ENCODE measurements around the gene COL4A3.
"Not testable (repeated sequence)": the region's sequence is repeated elsewhere in the genome, so short reads cannot be mapped to it uniquely, and the experiment has no call there.

COL4A3 gene

GRCh38 chr2:227219312-227220105, 55.1 kb downstream of the COL4A3 start:
- DNase-seq: no peak

DNA sequence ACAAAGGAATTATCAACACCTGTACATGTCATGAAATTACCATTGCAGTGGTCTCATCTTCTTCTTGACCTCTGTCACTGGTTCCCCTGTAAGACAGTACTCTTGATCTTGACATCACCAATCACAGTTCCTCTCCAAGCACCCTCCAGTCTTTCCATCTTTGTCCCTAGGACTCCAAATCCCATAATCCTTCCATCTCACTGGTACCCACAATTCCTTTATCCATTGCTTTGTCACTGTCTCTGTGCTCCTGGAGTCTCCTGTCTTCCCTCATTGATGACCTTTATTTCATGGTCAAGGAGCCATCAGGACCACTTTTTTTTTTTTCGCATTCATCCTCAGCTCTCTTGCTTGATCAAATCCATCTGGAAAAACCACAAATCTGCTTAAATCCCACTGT, 56.7 kb downstream of the COL4A3 start:
- DNase-seq: no peak

GRCh38 chr2:227222292-227222691, 57.9 kb downstream of the COL4A3 start:
- no peak for DNase-seq

- not testable (repeated sequence) for DNase-seq
Observed at GRCh38 chr2:227225641-227226040, 61.2 kb downstream of the COL4A3 start.

DNA sequence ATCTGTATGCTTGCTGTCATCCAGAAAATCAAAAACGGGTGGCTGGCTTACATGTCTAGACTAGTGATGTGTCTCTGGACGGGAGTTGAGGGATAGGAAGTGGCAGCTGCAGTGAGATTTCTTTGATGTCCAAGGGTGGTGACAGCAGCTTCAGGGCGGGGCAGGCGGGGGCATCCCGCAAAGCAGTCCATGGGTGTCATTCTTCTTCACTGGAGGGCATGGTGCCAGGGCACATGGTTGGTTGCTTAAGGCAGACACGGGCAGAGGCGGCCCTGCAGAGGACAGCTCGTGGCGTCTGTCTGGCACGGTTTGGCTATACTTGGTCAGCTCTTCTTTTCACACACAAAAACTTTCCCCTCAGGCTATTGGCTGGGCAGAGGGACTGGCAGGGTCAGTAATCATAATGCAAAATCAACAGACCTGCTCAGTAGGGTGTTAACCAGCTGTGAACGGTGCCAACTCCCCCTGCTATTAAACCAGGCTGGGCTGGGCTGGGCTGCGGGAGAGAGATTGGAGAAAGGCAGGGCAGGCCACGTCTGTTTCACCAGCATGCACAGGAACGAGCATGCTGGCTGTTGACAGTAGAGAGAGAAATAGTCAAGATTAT, 63.7 kb downstream of the COL4A3 start:
- no peak for DNase-seq

- DNase-seq: no peak
Observed at GRCh38 chr2:227230151-227230550, 65.7 kb downstream of the COL4A3 start.

- DNase-seq: no peak
Observed at GRCh38 chr2:227234429-227234828, 70.0 kb downstream of the COL4A3 start.

- no peak for DNase-seq
Observed at GRCh38 chr2:227237786-227238185, 73.4 kb downstream of the COL4A3 start.

GRCh38 chr2:227238238-227239237, 74.1 kb downstream of the COL4A3 start:
- DNase-seq: peak; percentile 58

GRCh38 chr2:227241005-227241404, 76.6 kb downstream of the COL4A3 start:
- no peak for DNase-seq

DNA sequence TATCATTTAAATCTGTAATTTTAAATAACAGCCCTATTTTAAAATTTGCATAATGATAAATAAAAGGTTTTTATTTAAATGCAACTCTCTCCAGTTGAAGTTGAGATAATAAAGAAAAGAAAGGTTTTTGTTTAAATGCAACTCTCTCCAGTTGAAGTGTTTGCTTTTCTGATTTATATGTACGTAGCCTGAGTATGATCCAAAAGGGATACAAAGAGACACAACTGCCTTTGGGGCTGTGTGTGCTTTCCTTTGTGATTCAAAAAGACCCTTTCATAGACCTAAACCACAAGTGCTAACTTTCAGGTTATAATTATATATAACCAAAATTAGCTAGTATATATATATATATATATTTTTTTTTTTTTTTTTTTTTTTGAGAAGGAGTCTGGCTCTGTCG, 84.5 kb downstream of the COL4A3 start:
- DNase-seq: no peak

DNA sequence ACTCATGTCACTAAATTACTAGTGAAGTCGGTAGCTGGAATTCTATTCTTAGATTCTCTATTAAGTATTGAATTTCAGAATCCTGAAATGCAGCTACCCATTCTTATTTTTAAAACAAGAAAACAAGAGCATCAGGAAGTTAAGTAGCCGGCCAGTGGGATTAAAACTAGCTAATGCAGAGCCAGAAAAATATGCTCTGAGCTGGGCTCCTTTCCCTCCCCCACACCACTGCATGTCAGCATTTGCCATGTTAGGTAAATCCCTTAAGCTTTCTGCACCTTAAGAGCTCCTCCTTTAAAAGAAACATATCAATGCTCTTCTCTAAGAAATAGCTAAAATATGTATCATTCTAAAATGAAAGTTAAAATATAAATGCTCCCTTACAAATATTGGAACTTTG, 88.4 kb downstream of the COL4A3 start:
- no peak for DNase-seq

DNA sequence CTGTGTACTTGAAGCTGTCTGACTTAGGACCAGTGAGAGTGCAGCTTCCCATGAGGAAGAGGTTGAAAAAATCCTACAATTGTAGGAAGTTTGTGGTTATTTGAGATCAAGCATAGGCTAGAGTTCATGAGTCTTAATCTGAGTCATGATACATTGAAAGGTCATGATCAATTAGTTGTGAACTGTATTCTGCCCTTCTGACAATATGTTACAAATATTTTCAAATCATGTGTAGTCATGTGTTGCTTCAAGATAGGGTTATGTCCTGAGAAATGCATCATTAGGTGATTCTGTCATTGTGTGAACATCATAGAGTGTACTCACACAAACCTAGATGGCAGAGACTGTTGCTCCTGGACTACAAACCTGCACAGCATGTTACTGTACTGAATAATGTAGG, 92.2 kb downstream of the COL4A3 start:
- DNase-seq: no peak

- no peak for DNase-seq
Observed at GRCh38 chr2:227257820-227258219, 93.4 kb downstream of the COL4A3 start.

- no peak for DNase-seq
Observed at GRCh38 chr2:227260041-227260440, 95.6 kb downstream of the COL4A3 start.

GRCh38 chr2:227267410-227268115, 103.1 kb downstream of the COL4A3 start:
- DNase-seq: no peak

DNA sequence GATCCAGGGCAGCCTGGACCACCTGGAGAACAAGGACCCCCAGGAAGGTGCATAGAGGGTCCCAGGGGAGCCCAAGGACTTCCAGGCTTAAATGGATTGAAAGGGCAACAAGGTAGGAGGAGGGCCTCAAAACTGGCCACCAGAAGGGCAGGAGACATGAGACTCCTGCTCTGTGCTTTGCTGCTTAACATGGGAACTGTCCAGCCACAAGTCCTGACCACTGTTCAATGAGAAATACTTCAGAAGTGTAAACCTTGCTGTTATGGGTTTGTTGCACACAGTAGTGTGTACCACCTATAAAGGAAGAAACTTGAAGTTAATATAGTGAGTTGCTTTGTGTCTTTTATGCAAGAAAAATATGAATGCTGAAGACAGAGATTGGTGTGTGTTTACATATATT, 116.5 kb downstream of the COL4A3 start:
- no peak for DNase-seq

DNA sequence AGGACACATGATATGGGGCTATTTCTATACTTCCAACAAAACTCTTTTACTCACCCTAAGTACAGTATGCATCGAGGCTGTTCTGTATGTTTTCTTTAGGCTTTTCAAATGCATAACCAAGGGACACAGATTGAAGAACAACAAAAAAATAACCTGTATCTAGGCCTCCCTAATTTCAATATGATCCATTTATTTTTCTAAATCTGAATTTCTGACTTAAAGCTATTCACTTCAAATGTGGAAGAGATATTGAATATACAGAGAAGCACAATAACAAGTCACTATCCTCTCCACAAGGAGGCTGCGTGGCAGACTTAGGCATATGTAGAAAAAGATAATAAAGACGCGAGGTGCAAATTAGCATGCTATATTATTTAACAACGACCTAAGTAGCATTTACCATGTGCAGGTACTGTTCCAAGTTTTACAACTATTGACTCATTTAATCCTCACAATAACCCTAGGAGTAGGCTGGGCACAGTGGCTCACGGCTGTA, 121.4 kb downstream of the COL4A3 start:
- DNase-seq: no peak

DNA sequence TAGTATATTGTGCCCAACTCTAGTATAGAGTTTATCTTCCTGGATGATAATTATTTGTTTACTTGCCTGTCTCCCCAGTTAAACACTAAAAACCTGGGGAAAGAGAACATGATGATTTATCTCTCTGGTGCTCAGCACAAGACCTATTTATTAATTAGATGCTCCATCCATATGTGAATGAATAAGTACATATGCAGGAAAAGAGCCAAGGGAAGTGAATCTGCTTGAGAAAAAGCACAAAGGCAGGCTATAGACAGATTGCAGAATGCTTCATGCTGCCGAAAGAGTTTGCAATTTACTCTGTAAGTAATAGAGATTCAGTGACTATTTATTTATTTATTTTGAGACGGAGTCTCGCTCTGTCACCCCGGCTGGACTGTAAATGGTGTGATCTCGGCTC, 123.3 kb downstream of the COL4A3 start:
- DNase-seq: no peak

DNA sequence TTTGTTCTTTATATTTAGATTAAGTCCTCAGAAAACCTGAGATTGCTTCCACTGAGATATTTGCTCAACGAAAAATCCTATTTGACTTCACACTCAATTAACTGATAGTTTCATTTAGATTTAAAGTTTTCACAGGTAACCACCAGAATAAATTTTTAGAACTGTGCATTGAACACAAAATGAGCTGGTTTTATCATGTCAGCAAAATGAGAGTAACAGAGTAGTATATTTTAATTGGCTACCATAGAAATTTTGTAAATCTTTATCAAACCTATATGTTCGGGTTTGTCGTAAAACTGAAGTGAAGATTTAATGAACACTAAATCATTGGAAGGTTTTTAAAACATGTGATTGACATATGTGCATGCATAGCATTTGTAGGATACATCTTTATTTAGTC, 127.9 kb downstream of the COL4A3 start:
- no peak for DNase-seq

GRCh38 chr2:227293531-227293930, 129.1 kb downstream of the COL4A3 start:
- no peak for DNase-seq

DNA sequence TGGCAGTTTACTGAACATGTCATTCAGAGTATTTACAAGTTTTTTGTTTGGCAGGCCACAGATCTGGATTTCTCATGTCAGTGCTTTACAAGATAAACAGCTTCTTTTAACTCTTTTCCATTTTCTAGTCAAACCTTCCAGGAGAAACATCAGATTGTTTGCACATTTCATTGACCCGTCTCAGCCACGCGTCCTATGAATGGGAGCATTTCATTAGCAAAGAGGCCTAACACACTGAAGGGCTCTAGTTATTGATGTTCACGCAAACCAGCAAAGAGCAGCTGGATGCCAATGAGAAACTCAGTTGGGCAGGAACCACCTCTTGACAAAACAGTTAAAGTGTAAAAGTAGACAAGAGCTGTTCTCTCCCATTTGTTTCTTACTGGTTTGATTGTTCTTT, 131.4 kb downstream of the COL4A3 start:
- DNase-seq: no peak
